CD4-positive, alpha-beta T cell (primary cell): ENCODE data around the gene LEF1. TPM values are rescaled to one million over a fixed set of nuclear protein-coding genes. Genes with fewer than 3 reads are reported as not detected.

Experiments
- ATAC-seq: fragments of 200-7000 bp; cut with Tn5 transposase; one replicate; pipeline ENCODE4 v1.10.0; 2022; ENCODE audit warnings: mild to moderate bottlenecking; ENCODE audit not compliant: poor library complexity
- CTCF ChIA-PET: fragments of 350-600 bp; sonication (Branson Sonifier 250); formaldehyde crosslinking; loops from one replicate; lab custom pipeline; 2021; ENCODE audit warnings: antibody characterized with exemption, inconsistent platforms; lab: Charles Lee
- POLR2A ChIA-PET: fragments of 350-600 bp; sonication (Branson Sonifier 250); formaldehyde crosslinking; loops from one replicate; lab custom pipeline; 2021; ENCODE audit warnings: antibody characterized with exemption, inconsistent platforms; lab: Charles Lee
- DNase-seq, 14 experiments: peaks; one replicate each; pipeline ENCODE4 v3.0.0-alpha.2; 2013 to 2020; ENCODE audit warnings: mixed read lengths in 2 of 14
- H3K27ac ChIP-seq, 2 donors: one replicate each; pipeline versions ENCODE4 v1.5.1 to v1.7.0; 2013; ENCODE audit warnings: low read length in 2 of 2, low read depth in 1 of 2, mild to moderate bottlenecking in 1 of 2
- H3K27me3 ChIP-seq, 2 experiments: 1 replicate in 1 of 2; 2 replicates in 1 of 2; pipeline versions ENCODE4 v1.6.1 to v1.7.0; 2013; ENCODE audit warnings: low read length in 2 of 2, control low read depth in 1 of 2, mild to moderate bottlenecking in 1 of 2, moderate library complexity in 1 of 2; ENCODE audit not compliant: insufficient read depth in 2 of 2, control insufficient read depth in 1 of 2
- H3K36me3 ChIP-seq: one replicate; pipeline ENCODE4 v1.6.1; 2013; ENCODE audit warnings: low read length, control low read depth; ENCODE audit not compliant: insufficient read depth
- H3K4me1 ChIP-seq: one replicate; pipeline ENCODE4 v1.6.1; 2013; ENCODE audit warnings: low read length, control low read depth; ENCODE audit not compliant: insufficient read depth
- H3K4me3 ChIP-seq: one replicate; pipeline ENCODE4 v1.5.1; 2013; ENCODE audit warnings: mild to moderate bottlenecking, low read length, moderate library complexity
- H3K9me3 ChIP-seq, 2 experiments: 1 replicate in 1 of 2; 2 replicates in 1 of 2; pipeline versions ENCODE4 v1.6.1 to v1.7.0; 2013; ENCODE audit warnings: low read length in 2 of 2, mild to moderate bottlenecking in 2 of 2, control low read depth in 1 of 2, moderate library complexity in 1 of 2; ENCODE audit not compliant: control insufficient read depth in 1 of 2, insufficient read depth in 1 of 2
- H3K27ac Mint-ChIP-seq: one replicate; pipeline ENCODE4 v1.8.0; 2020; ENCODE audit warnings: mixed read lengths
- H3K27me3 Mint-ChIP-seq: one replicate; pipeline ENCODE4 v1.8.0; 2021; ENCODE audit warnings: mixed read lengths
- H3K36me3 Mint-ChIP-seq: one replicate; pipeline ENCODE4 v1.8.0; 2021; ENCODE audit warnings: low read depth, mixed read lengths
- H3K4me1 Mint-ChIP-seq: one replicate; pipeline ENCODE4 v1.8.0; 2021; ENCODE audit warnings: low read depth, mixed read lengths
- H3K4me3 Mint-ChIP-seq: one replicate; pipeline ENCODE4 v1.8.0; 2020; ENCODE audit warnings: mild to moderate bottlenecking, mixed read lengths
- H3K9me3 Mint-ChIP-seq: one replicate; pipeline ENCODE4 v1.8.0; 2020; ENCODE audit warnings: mixed read lengths
- CTCF ChIP-seq: fragments of 200-600 bp; IDR thresholded peaks from one replicate; pipeline ENCODE4 v1.8.0; 2022; ENCODE audit warnings: antibody characterized with exemption, mild to moderate bottlenecking
- intact Hi-C, 2 experiments: fragments of 100-400 bp; cut with DNase I in 1 of 2; cut with micrococcal nuclease in 1 of 2; formaldehyde crosslinking; loops; one replicate each; pipeline versions ENCODE4 v1.15.1 to v1.9.0; 2023 to 2025; cut with DNase I, micrococcal nuclease
- total RNA-seq, 174 experiments: library from RNA in 2 of 174; stranded (reverse) in 2 of 174; gene quantifications; one replicate each; pipeline ENCODE4 v1.2.3 and lab custom pipeline; 2021 to 2026

LEF1 gene
- total RNA-seq, 2 experiments from 2014 or later, result 409 to 438 TPM

- H3K27ac ChIP-seq, result peak overlapping the region; percentile 37 to 68
- intact Hi-C loops, result loop anchor here in 1 of 2 experiments (10.0 kb wide), 1 partner anchor 309 kb away; no protein-coding TSS in a partner anchor
- Mint-ChIP-seq H3K4me3 (peak overlapping the region; percentile 70), H3K27ac (peak overlapping the region; percentile 97), H3K4me1 (peaks cover 63% of the 10 kb centered on the region), H3K9me3 (no peaks in the 10 kb centered on the region), H3K27me3 (no peaks in the 10 kb centered on the region), H3K36me3 (peaks cover 8% of the 10 kb centered on the region)
- H3K36me3 ChIP-seq, result peaks cover 15% of the 10 kb centered on the region
- ChIA-PET CTCF (interaction anchor here (0.5 to 1.0 kb wide), 3 partner anchors 17 to 533 kb away, joined by 3 to 4 read pairs (median 3); no protein-coding TSS in a partner anchor), POLR2A (interaction anchor here (0.6 to 3.0 kb wide), 28 partner anchors 10 to 1118 kb away, joined by 3 to 21 read pairs (median 5); partner anchors contain the start of gene LEF1)
- H3K27me3 ChIP-seq, result no peaks in the 10 kb centered on the region
- DNase-seq (peak; percentile 50 to 88 (median 70)), ATAC-seq (peak; percentile 97)
- H3K4me1 ChIP-seq, result peaks cover 29% of the 10 kb centered on the region
- no peak for TF ChIP-seq CTCF
- no peaks in the 10 kb centered on the region for H3K9me3 ChIP-seq
- no peak overlapping the region for H3K4me3 ChIP-seq
Measured at GRCh38 chr4:108036213-108036612, 132.5 kb downstream of the LEF1 start.

GRCh38 chr4:108035691-108036090, 133.0 kb downstream of the LEF1 start:
- Mint-ChIP-seq H3K4me1 (peaks cover 68% of the 10 kb centered on the region), H3K9me3 (no peaks in the 10 kb centered on the region), H3K36me3 (peaks cover 8% of the 10 kb centered on the region), H3K27me3 (no peaks in the 10 kb centered on the region), H3K27ac (peak overlapping the region; percentile 97), H3K4me3 (peak overlapping the region; percentile 70)
- DNase-seq (peak in 1 of 14 experiments; percentile 28), ATAC-seq (no peak)
- TF ChIP-seq CTCF, result no peak
- Histone ChIP-seq H3K36me3 (peaks cover 17% of the 10 kb centered on the region), H3K9me3 (no peaks in the 10 kb centered on the region), H3K4me3 (no peak overlapping the region), H3K4me1 (peaks cover 33% of the 10 kb centered on the region), H3K27me3 (no peaks in the 10 kb centered on the region), H3K27ac (peak overlapping the region; percentile 37 to 68)
- ChIA-PET POLR2A (interaction anchor here (0.6 to 3.0 kb wide), 32 partner anchors 8 to 1119 kb away, joined by 3 to 21 read pairs (median 4); partner anchors contain the start of gene LEF1), CTCF (interaction anchor here (0.5 to 1.0 kb wide), 3 partner anchors 17 to 533 kb away, joined by 3 to 4 read pairs (median 3); no protein-coding TSS in a partner anchor)
- intact Hi-C loops, result loop anchor here in 1 of 2 experiments (10.0 kb wide), 1 partner anchor 309 kb away; no protein-coding TSS in a partner anchor

GRCh38 chr4:108034565-108034964, 134.2 kb downstream of the LEF1 start:
- Histone ChIP-seq H3K4me1 (peaks cover 43% of the 10 kb centered on the region), H3K4me3 (no peak overlapping the region), H3K27ac (no peak overlapping the region), H3K36me3 (peaks cover 17% of the 10 kb centered on the region), H3K9me3 (no peaks in the 10 kb centered on the region), H3K27me3 (no peaks in the 10 kb centered on the region)
- DNase-seq, result peak in 2 of 14 experiments; percentile 40 to 56
- H3K4me1 Mint-ChIP-seq, result peaks cover 80% of the 10 kb centered on the region
- TF ChIP-seq CTCF, result no peak
- ChIA-PET POLR2A (interaction anchor here (0.7 to 3.0 kb wide), 11 partner anchors 9 to 138 kb away, joined by 3 to 21 read pairs (median 5); partner anchors contain the start of gene LEF1), CTCF (interaction anchor here (0.9 to 1.4 kb wide), 3 partner anchors 16 to 538 kb away, joined by 3 to 4 read pairs (median 3); no protein-coding TSS in a partner anchor)
- peak overlapping the region; percentile 38 for H3K4me3 Mint-ChIP-seq
- H3K9me3 Mint-ChIP-seq, result no peaks in the 10 kb centered on the region
- no peaks in the 10 kb centered on the region for H3K27me3 Mint-ChIP-seq
- no peak for ATAC-seq
- intact Hi-C loops, result loop anchor here in 1 of 2 experiments (5.0 to 10.0 kb wide), 2 partner anchors 133 to 310 kb away; partner anchors contain the start of gene LEF1
- H3K36me3 Mint-ChIP-seq, result peaks cover 13% of the 10 kb centered on the region
- peak overlapping the region; percentile 97 for H3K27ac Mint-ChIP-seq
